IPS-18a (cell line): ENCODE measurements around the gene KIF14.
A peak's percentile ranks its signal among the peaks of the same experiment; 100 is the strongest.

Source experiments
- H3K27ac ChIP-seq: one replicate; pipeline ENCODE4 v1.5.1; 2013; ENCODE audit warnings: low read length
- H3K27me3 ChIP-seq: one replicate; pipeline ENCODE4 v1.6.1; 2013; ENCODE audit warnings: mild to moderate bottlenecking, low read length; ENCODE audit not compliant: control insufficient read depth, insufficient read depth
- H3K36me3 ChIP-seq: one replicate; pipeline ENCODE4 v1.6.1; 2013; ENCODE audit warnings: low read depth, low read length; ENCODE audit not compliant: control insufficient read depth
- H3K4me1 ChIP-seq: one replicate; pipeline ENCODE4 v1.6.1; 2013; ENCODE audit warnings: low read depth, low read length; ENCODE audit not compliant: control insufficient read depth
- H3K4me3 ChIP-seq: one replicate; pipeline ENCODE4 v1.5.1; 2013; ENCODE audit warnings: low read length
- H3K9ac ChIP-seq: one replicate; pipeline ENCODE4 v1.6.1; 2013; ENCODE audit warnings: mild to moderate bottlenecking, low read length, moderate library complexity
- H3K9me3 ChIP-seq: one replicate; pipeline ENCODE4 v1.6.1; 2013; ENCODE audit warnings: low read depth, low read length; ENCODE audit not compliant: control insufficient read depth

Gene KIF14, protein sequence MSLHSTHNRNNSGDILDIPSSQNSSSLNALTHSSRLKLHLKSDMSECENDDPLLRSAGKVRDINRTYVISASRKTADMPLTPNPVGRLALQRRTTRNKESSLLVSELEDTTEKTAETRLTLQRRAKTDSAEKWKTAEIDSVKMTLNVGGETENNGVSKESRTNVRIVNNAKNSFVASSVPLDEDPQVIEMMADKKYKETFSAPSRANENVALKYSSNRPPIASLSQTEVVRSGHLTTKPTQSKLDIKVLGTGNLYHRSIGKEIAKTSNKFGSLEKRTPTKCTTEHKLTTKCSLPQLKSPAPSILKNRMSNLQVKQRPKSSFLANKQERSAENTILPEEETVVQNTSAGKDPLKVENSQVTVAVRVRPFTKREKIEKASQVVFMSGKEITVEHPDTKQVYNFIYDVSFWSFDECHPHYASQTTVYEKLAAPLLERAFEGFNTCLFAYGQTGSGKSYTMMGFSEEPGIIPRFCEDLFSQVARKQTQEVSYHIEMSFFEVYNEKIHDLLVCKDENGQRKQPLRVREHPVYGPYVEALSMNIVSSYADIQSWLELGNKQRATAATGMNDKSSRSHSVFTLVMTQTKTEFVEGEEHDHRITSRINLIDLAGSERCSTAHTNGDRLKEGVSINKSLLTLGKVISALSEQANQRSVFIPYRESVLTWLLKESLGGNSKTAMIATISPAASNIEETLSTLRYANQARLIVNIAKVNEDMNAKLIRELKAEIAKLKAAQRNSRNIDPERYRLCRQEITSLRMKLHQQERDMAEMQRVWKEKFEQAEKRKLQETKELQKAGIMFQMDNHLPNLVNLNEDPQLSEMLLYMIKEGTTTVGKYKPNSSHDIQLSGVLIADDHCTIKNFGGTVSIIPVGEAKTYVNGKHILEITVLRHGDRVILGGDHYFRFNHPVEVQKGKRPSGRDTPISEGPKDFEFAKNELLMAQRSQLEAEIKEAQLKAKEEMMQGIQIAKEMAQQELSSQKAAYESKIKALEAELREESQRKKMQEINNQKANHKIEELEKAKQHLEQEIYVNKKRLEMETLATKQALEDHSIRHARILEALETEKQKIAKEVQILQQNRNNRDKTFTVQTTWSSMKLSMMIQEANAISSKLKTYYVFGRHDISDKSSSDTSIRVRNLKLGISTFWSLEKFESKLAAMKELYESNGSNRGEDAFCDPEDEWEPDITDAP (N-terminal part only)

DNA sequence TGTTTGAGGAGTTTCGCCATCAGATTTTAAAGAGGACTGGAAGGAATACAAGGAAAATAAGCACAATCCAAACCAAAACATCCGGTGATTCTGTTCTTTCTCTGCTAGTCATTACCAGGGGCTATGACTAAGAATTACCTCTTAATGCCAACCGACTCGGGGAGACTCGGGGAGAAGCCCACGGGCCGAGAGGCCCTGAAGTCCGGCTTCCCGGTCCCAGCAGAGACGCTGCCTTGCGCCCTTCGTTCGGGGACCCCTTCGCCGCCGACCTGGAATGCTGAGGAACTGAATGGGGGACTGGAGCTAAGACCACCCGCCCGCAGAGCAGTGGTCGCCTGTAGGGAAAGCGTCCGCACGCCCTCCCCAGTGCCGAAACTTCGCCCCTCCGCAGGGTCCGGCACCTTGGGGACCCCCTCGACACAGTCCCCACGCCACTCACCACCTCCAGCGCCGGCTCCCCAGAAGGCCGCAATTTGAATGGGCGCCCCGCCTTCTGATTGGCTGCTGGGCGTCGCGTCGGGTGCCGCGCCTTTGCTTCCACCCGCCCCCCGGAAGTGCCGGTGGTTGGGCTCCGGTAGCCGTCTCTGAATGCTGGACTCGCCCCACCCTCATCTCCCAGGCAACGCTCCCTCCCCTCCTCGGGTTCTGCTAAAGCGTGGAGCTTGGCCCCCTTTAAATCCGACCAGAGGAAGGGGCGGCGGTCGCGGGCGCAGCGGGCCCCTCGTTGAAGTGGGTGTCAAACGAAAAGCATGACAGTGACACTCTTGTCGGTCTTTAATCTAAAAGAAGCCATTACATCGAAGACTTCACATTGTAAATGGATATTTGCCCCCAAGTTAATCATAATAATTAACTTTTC, at the start of gene KIF14:
Gene KIF14 (minus strand): TSS at position 479 of the 859 bp plus-strand sequence. CDS start 2,028 bp downstream, outside the sequence.
- Histone ChIP-seq H3K9ac (peak within 1 kb of the TSS; percentile 88), H3K27ac (no peak within 1 kb of the TSS), H3K27me3 (no peaks in the 10 kb centered on the region), H3K4me1 (no peaks in the 10 kb centered on the region), H3K36me3 (peaks cover 22% of the 10 kb centered on the region), H3K9me3 (no peaks in the 10 kb centered on the region), H3K4me3 (peak within 1 kb of the TSS; percentile 87)

DNA sequence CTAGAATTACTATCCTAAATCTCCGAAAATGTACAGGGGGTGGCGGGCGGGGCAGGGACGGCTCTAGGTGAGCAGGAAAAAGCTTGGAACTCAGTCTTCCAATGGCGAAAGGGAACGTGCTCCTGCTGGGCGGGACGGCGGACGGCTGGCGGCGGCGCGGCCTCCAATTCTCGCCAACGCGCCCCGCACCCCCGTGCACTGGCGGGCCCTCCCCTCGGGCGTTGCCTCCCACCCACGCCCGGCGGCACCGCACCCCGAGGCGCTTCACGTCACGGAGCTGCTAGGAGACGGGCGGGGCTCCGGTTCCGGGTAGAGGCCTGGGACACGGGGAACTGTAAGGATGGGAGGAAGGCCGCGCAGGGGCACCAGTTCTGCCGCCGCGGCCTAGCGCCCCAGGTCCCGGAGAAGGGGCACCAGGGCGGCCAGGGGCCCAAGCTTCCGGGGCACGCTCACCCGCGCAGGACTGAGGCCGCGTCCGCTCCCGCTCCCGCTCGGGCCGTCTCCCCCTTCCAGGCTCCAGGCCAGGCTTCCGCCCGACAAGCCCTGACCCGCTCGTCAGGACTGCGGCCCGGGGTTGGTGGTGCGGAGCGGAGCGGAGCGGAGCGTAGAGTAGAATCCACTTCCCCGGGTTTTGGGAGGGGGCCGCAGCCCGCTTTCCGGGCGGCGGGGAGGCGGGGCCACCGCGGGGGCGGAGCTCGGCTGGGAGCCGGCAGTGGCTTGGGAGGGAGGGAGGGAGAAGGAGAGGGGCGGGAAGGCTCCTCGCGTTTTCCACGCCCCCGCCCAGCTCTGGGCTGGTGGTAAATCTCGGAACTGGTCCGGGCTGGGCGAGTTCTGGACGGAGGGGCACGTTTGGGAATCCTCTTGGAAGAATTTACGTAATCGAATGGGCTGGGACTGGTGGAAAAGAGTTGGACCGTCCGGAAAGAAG, 49.0 kb upstream of the KIF14 start, which contains the start of gene DDX59:
Gene DDX59 (minus strand): TSS at position 594 of the 928 bp plus-strand sequence. CDS start 3,167 bp downstream, outside the sequence.
- Histone ChIP-seq H3K4me1 (peaks cover 19% of the 10 kb centered on the region), H3K36me3 (peaks cover 4% of the 10 kb centered on the region), H3K9ac (peak within 1 kb of the TSS; percentile 90), H3K4me3 (peak within 1 kb of the TSS; percentile 76), H3K27ac (peak within 1 kb of the TSS; percentile 50), H3K27me3 (no peaks in the 10 kb centered on the region), H3K9me3 (no peaks in the 10 kb centered on the region)

DNA sequence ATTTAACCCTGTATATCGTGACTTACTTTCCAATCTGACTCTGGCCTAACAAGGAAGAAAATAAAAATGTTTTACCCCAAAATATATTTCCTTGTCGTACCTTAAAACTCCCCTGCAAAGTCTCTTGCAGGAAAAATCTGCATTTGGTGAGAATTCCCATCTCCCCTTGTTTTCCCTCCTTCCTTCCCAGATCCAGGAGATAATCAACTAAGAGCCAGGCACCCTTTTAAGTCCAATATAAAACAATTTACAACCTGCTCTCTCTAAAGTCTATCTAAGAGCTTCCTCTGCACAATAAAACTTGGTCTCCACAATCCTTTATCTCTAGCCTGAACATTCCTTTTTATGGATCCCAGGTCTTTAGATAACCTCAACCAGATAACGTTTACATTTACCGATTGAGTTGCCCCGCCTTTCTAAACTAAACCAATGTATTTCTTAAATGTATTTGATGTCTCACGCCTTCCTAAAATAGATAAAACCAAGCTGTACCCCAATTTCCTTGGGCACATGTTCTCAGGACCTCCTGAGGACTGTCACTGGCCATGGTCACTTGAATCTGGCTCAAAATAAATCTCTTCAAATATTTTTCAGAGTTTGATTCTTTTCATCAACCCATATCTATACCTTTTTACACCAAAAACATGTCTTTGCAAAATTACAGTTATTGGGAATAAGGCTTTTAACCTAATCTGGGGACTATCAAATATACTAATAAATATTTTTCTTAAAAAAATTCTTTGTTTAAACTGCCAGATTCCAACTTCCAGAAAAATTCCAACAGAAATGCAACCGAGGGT, 48.2 kb upstream of the KIF14 start:
- H3K27ac ChIP-seq, result peak overlapping the region; percentile 42
- H3K9me3 ChIP-seq, result no peaks in the 10 kb centered on the region
- no peaks in the 10 kb centered on the region for H3K27me3 ChIP-seq
- H3K9ac ChIP-seq, result peak overlapping the region; percentile 90
- peak overlapping the region; percentile 76 for H3K4me3 ChIP-seq
- peaks cover 19% of the 10 kb centered on the region for H3K4me1 ChIP-seq
- peaks cover 10% of the 10 kb centered on the region for H3K36me3 ChIP-seq

DNA sequence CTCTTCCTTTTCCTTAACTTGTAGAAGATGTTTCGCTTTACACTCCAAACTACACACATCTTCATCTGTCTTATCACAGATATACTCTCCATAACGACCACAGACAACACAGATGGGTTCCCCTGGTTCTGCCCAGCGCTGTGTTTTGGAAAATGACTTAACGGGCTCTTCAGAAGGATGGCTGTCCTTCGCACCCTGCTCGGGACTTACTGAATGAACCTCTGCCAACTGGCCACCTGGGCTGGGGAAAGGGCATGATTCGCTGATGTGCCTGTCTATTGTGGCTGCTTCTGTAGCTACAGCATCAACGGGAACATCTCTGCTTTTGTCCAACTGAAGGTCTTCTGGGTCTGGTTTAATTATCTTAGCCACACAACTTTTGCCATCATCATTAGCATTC, 45.8 kb upstream of the KIF14 start:
- Histone ChIP-seq H3K36me3 (peaks cover 27% of the 10 kb centered on the region), H3K27me3 (no peaks in the 10 kb centered on the region), H3K4me1 (peaks cover 19% of the 10 kb centered on the region), H3K27ac (no peak overlapping the region), H3K4me3 (peak overlapping the region; percentile 3), H3K9me3 (no peaks in the 10 kb centered on the region), H3K9ac (peak overlapping the region; percentile 1)

DNA sequence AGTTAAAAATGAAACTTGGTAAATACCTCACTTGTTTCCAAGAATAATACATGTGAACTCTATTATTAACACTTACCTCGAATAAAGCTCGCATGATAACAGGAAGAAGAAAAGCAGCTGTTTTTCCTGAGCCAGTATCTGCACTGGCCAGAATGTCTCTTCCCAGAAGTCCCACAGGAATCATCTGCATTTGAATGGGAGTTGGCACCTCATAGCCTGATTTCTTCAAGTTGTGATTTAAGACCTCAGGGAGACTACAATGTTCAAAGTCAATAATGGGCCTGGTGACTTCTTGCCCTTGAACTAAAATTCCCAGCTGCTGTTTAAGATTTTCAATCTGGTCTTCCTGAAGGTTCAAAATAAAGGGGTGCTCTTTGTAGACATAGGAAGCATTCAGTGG, 45.3 kb upstream of the KIF14 start:
- peak overlapping the region; percentile 3 for H3K4me3 ChIP-seq
- H3K9ac ChIP-seq, result peak overlapping the region; percentile 1
- H3K4me1 ChIP-seq, result peaks cover 18% of the 10 kb centered on the region
- H3K36me3 ChIP-seq, result peaks cover 29% of the 10 kb centered on the region
- no peaks in the 10 kb centered on the region for H3K9me3 ChIP-seq
- H3K27me3 ChIP-seq, result no peaks in the 10 kb centered on the region
- no peak overlapping the region for H3K27ac ChIP-seq

DNA sequence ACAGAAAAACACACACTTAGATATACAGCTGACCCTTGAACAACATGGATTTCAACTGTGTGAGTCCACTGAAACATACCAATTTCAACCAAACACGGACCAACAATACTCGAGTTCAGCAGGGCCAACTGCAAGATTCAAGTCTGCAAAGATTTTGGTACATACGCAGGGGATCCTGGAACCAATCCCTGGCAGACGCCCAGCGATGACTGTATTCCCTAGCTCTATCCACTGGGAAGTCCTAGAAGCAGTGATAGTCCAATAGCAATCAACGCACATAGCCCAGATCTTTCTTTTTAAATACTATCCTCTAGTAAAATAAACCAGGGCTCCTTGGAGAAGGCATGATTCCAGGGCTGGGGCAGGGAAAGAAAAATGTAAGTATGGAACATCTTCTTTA, 40.2 kb upstream of the KIF14 start:
- H3K9me3 ChIP-seq, result no peaks in the 10 kb centered on the region
- H3K4me3 ChIP-seq, result no peak overlapping the region
- H3K27ac ChIP-seq, result no peak overlapping the region
- H3K9ac ChIP-seq, result no peak overlapping the region
- no peaks in the 10 kb centered on the region for H3K27me3 ChIP-seq
- peaks cover 3% of the 10 kb centered on the region for H3K4me1 ChIP-seq
- H3K36me3 ChIP-seq, result peaks cover 67% of the 10 kb centered on the region

DNA sequence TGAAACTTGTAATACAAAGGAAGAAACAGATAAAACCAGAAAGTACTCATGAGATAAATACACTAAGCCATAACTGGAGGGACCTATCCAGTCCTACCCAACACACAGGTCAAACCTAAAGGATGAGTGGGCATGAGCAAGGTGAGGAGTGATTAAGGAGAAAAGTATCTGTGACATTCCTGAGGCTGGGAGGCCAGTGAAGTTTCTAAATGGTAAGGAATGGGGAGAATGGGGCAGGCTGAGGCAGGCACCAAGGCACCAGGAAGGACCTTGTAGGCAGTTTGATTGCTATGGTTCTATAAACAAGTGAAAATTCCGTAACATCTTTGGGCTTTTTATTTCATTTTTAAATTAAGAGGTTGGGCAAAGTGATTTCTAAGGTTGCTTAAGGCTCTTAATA, 38.7 kb upstream of the KIF14 start:
- no peak overlapping the region for H3K27ac ChIP-seq
- H3K27me3 ChIP-seq, result no peaks in the 10 kb centered on the region
- peaks cover 68% of the 10 kb centered on the region for H3K36me3 ChIP-seq

DNA sequence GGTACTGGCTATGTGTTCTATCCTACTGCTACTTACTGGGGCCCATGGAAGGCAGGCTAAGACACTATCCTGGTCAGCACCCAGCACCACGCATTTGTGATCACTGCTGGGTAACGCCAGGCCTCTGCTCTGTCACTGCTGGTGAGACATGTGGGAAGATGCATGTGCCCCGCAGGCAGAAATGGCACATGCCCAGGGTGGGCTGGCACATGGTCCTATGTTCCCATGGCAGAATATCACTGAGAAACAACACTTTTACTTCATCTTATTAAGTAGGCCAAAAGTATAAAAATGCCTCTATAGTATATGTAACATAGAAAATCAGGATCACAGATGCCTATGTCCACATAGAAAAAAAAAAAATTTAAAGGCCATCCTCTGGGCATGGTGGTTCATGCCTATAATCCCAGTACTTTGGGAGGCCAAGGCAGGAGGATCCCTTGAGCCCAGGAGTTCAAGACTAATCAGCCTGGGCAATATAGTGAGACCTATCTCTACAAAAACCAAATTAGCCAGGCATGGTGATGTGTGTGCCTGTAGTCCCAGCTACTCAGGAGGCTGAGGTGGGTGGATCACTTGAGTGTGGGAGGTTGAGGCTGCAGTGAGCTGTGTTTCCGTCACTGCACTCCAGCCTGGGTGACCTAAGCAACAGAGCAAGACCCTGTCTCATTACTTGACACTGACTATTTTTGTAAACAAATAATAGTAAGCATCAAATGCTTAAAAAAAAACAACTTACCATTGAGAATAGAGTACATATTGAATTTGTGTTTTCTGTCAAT, 37.7 kb upstream of the KIF14 start:
- peaks cover 63% of the 10 kb centered on the region for H3K36me3 ChIP-seq
- H3K9ac ChIP-seq, result no peak overlapping the region
- H3K4me1 ChIP-seq, result no peaks in the 10 kb centered on the region
- no peak overlapping the region for H3K27ac ChIP-seq
- H3K9me3 ChIP-seq, result no peaks in the 10 kb centered on the region
- no peaks in the 10 kb centered on the region for H3K27me3 ChIP-seq
- no peak overlapping the region for H3K4me3 ChIP-seq

More for the DNA sequence above, 38.7 kb upstream of the KIF14 start:
- H3K9ac ChIP-seq, result no peak overlapping the region
- no peak overlapping the region for H3K4me3 ChIP-seq
- H3K4me1 ChIP-seq, result no peaks in the 10 kb centered on the region
- no peaks in the 10 kb centered on the region for H3K9me3 ChIP-seq

DNA sequence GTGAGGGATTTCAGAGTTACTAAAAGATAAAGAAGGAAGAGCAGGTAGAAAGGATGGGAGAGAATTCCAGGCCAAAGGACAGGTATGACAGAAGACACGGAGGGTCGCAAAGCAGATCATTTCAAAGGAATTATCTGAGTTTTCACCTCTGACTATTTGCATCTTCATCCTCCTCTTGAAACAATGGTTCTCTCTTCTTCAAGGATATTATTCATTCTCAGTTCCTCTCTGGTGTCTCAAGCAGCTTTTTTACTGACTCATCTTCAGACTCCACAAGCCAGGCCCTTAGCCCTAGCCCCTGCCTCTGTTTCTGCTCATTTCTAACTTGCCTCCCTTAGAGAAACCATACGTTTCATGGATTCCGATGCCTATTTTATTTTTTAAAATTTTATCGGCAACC, 34.1 kb upstream of the KIF14 start:
- no peaks in the 10 kb centered on the region for H3K27me3 ChIP-seq
- H3K9ac ChIP-seq, result no peak overlapping the region
- no peaks in the 10 kb centered on the region for H3K9me3 ChIP-seq
- no peak overlapping the region for H3K4me3 ChIP-seq
- peaks cover 42% of the 10 kb centered on the region for H3K36me3 ChIP-seq
- no peaks in the 10 kb centered on the region for H3K4me1 ChIP-seq
- no peak overlapping the region for H3K27ac ChIP-seq
